ENCODE data around the gene CD81. TPM values are rescaled to one million over a fixed set of nuclear protein-coding genes. Genes with fewer than 3 reads are reported as not detected.

CD81 gene
- total RNA-seq, 1 donor from 2014 or later, result 618 TPM

DNA sequence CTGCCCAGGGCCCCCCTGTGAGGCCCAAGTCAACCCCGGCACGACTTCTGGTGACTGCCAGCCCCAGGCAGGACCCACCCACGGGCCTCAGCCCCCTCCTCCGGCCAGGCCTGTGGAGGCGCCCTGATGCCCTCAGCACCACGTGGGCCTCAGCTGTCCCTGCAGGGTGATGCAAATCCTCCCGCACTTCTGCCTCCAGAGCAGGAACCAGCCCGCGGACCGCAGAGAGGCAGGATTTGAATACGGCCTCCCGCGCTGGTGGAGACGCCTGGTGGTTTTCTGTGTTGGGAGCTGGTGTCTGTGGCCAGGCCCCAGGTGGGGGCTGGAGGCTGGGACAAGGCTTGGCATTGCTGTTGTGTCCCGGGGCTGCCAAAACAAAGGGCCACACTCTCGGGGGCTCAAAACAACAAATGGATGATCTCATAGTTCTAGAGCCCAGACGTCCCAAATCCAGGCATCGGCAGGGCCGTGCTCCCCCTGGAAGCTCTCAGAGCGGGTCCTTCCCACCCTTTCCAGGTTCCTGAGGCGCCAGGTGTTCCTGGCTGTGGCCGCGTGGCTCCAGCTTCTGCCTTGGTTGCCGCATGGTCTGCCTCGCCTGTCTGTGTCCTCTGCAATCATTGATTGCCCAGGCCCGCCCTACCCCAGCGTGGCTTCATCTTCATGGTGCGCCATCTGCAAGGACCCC, 47.8 kb downstream of the CD81 start:
- intact Hi-C loops (cut with DNase I), result loop anchor here (5.0 kb wide), 1 partner anchor 228 kb away; no protein-coding TSS in a partner anchor
- DNase-seq (ENCODE audit: low spot score), result no peak
- ATAC-seq, result no peak

DNA sequence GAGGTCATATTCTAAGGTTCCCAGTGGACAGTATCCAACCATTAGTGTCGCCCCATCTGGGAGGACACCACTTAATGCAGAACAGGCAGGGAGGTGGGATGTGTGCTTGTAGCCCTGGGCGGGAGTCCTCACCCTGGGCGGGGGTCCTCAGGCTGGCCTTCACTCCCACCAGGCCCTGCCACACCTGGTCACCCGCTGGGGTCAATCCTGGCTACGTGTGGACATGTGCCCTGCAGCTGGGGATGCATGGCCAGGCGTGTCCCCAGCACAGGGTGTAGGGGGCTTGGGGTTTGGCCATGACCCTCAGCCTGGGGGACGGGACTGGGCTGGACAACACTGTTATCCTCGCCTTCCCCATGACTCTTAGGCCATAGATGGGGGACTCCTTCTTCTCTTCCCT, 48.4 kb downstream of the CD81 start:
- no peak for ATAC-seq
- intact Hi-C loops (cut with DNase I), result no loop called here
- DNase-seq (ENCODE audit: low spot score), result no peak

DNA sequence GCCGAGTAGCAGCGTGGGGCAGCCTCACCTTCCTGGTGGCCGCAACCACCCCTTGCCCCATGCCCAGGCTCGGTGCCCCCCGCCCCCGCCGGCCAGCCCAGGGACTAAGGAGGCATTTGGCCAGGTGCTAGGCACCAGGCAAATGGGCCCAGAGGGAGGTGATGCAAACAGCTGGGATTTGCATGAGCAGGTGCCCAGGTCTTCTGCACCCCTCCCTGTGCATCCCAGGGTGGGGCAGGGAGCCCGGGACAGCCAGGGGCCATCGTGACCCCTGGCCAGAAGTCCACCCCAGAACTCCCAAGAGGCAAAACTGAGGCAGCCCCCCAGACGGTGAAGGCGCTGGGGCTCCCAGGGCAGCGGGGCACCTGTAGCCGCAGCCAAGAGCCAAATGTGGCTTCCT, 49.1 kb downstream of the CD81 start:
- intact Hi-C loops (cut with DNase I), result no loop called here
- ATAC-seq (no peak), DNase-seq (ENCODE audit: low spot score) (no peak)

- DNase-seq (ENCODE audit: low spot score), result no peak
- ATAC-seq, result no peak
- intact Hi-C loops (cut with DNase I), result no loop called here
Measured at GRCh38 chr11:2426826-2427521, 49.9 kb downstream of the CD81 start.

DNA sequence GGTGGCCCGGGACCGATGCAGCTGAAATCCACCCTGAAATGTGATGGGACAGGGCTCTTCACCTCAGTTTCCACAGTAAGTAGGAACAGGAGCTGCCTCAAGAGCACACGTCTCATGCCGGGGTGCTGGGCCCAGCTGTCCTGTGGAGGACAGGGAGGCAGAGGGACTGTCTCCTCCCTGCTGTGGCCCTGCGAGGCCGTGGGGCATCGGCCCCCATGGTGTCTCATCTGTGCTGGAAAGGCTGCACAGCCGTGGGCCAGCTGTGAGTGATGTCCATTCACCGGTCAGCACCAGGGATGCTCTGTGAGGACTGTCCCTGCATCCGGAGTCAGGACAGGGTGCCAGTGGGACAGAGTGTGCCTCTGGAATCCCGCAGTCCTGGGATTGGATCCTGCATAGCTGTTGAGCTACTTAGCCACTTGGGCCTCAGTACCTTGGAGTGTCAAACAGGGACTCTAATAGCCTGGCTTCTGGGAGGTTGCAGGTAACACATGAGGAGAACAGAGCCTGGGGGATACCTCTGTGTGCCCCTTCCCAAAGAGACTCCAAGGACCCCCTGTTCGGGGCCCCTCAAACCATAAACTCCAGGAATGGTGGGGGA, 50.7 kb downstream of the CD81 start:
- ATAC-seq (no peak), DNase-seq (ENCODE audit: low spot score) (no peak)
- intact Hi-C loops (cut with DNase I), result loop anchor here (1.0 kb wide), 1 partner anchor 103 kb away; no protein-coding TSS in a partner anchor

GRCh38 chr11:2428322-2428795, 51.2 kb downstream of the CD81 start:
- DNase-seq (ENCODE audit: low spot score), result peak; percentile 87
- ATAC-seq, result peak; percentile 75
- intact Hi-C loops (cut with DNase I), result loop anchor here (1.0 kb wide), 1 partner anchor 103 kb away; no protein-coding TSS in a partner anchor

DNA sequence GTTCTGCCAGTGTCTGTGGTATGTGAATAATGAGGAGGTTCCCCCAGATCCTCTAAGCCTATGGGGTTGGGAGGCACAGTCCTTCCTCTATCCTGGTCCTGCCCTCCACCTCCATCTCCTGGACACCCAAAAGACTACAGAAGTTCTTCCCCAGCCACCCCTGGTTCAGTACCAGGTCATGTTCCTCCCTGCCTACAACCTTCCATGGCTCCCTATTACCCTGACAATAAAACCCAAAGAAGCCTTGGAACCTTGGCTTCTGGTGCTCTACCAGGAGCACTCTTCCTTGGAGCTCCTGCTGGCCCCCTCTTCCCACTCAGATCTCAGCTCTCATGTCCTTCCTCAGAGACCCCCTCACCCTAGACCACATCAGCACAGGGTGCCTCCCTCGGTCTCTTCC, 54.3 kb downstream of the CD81 start:
- ATAC-seq (no peak), DNase-seq (ENCODE audit: low spot score) (no peak)
- intact Hi-C loops (cut with DNase I), result no loop called here

DNA sequence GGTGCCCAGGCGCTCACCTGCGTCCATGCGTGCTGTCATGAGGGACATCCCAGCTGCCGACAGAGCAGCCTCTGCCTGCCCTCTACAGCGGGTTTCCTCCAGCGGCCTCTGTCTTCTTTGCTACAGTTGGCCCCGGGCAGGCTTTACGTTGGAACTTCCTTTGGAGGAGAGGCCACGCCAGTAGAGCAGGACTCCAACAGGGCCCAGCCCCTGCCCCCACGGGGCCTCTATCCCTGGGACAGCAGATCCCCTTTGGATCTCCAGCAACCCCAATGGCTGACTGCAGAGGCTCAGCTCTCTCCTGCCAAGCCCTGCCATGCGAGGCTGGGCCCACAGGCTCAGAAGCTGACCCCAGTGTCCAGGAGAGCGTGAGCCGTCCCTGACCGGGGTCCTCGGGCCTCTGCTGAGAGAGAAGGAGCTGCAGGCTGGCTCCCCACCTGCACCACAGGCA, 55.1 kb downstream of the CD81 start:
- intact Hi-C loops (cut with DNase I), result no loop called here
- DNase-seq (ENCODE audit: low spot score), result no peak
- no peak for ATAC-seq

- no peak for DNase-seq (ENCODE audit: low spot score)
- intact Hi-C loops (cut with DNase I), result no loop called here
- ATAC-seq, result no peak
Measured at GRCh38 chr11:2432628-2433071, 55.5 kb downstream of the CD81 start.

GRCh38 chr11:2433106-2433925, 56.2 kb downstream of the CD81 start:
- intact Hi-C loops (cut with DNase I), result no loop called here
- DNase-seq (ENCODE audit: low spot score), result no peak
- ATAC-seq, result no peak

- no peak for DNase-seq (ENCODE audit: low spot score)
- intact Hi-C loops (cut with DNase I), result no loop called here
- no peak for ATAC-seq
Measured at GRCh38 chr11:2434008-2434407, 56.9 kb downstream of the CD81 start.

- intact Hi-C loops (cut with DNase I), result no loop called here
- ATAC-seq, result no peak
- no peak for DNase-seq (ENCODE audit: low spot score)
Measured at GRCh38 chr11:2434506-2435255, 57.6 kb downstream of the CD81 start.

GRCh38 chr11:2435288-2436012, 58.3 kb downstream of the CD81 start:
- intact Hi-C loops (cut with DNase I), result no loop called here
- DNase-seq (ENCODE audit: low spot score), result no peak
- ATAC-seq, result no peak

- DNase-seq (ENCODE audit: low spot score) (no peak), ATAC-seq (no peak)
- intact Hi-C loops (cut with DNase I), result no loop called here
Measured at GRCh38 chr11:2436013-2436520, 59.0 kb downstream of the CD81 start.

GRCh38 chr11:2436521-2437031, 59.5 kb downstream of the CD81 start:
- intact Hi-C loops (cut with DNase I), result no loop called here

GRCh38 chr11:2437516-2437915, 60.4 kb downstream of the CD81 start:
- intact Hi-C loops (cut with DNase I), result no loop called here
- DNase-seq (ENCODE audit: low spot score) (no peak), ATAC-seq (no peak)

More at GRCh38 chr11:2436521-2437031, 59.5 kb downstream of the CD81 start:
- ATAC-seq, result no peak
- no peak for DNase-seq (ENCODE audit: low spot score)

GRCh38 chr11:2439820-2440219, 62.7 kb downstream of the CD81 start:
- no peak for ATAC-seq
- intact Hi-C loops (cut with DNase I), result no loop called here
- no peak for DNase-seq (ENCODE audit: low spot score)

Data from sciatic nerve (tissue), 2 donors.